Activated T-cell treated with anti-CD3 and anti-CD28 coated beads for 1 hour (primary cell): ENCODE results near the gene BTBD9.
"Not testable (repeated sequence)": the region's sequence is repeated elsewhere in the genome, so short reads cannot be mapped to it uniquely, and the experiment has no call there.

Source experiments
- DNase-seq: peaks from one replicate; pipeline ENCODE4 v3.0.0-alpha.2; 2020; ENCODE audit warnings: low read depth

Gene BTBD9

GRCh38 chr6:38144365-38144945 is 495.3 kb downstream of the BTBD9 start:
- no peak for DNase-seq

DNA sequence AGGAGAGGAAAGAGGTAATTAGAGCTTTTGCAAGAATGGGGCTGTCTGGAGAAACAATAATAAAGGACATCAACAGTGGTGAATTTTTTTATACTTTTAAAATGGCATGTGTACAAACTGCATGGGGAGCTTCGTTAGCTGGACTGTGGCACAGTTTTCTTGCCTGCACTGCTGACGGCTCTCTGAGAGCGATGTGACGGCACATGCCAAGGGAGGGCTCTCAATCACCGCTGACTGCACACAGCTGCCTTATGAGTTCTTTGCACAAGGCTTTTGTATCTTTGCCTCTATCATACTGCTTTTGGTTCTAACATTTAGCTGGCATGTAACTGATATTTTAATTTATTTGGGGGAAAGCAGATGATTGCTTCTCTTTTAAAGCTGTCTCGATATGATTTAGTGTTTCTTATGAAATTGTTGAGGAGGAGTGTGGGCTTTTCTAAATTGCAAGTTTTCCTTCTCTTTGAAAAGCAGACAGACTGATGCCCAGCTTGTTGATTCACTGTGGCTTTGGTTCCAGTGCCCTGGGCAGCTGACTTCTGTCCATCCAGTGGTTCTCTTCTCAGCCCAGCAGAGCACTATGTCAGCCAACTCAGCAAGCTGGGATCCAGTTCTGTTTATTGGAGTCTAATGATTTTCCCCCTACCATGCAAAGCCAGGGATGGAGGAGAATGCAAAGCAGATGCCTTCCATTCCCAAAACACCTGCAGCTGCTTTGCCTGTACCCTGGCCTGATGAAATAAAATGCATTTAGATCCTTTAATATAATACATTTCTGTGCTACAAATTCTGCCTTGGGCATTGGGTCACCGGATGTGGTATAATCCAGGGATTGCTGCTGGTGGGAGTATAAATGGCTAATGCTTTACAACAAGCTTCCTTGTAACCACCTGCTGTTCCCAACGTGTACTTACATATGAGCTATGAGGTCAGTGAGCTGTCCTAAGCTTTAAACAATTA is 496.3 kb downstream of the BTBD9 start:
- DNase-seq = no peak

- DNase-seq = no peak
Observed at GRCh38 chr6:38142178-38142902, 497.4 kb downstream of the BTBD9 start.

DNA sequence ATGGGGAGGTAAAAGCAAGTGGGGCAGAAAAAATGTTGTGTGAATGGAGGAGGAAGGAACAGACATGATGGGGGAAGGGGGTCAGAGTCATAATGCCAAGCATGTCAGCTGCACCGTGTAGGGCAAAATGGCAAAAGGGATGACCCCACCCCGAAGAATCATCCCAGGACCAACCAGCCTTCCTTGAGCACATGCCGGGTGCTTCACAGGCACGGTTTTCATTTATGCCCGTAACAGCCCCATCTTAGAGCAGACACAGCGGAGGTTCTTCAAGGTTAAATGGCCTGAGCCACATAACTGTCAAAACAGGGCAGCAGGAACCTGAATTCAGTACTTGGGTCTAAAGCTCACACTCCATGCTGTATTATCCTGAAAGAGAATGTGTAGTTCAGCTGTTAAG is 498.0 kb downstream of the BTBD9 start:
- DNase-seq = no peak

DNA sequence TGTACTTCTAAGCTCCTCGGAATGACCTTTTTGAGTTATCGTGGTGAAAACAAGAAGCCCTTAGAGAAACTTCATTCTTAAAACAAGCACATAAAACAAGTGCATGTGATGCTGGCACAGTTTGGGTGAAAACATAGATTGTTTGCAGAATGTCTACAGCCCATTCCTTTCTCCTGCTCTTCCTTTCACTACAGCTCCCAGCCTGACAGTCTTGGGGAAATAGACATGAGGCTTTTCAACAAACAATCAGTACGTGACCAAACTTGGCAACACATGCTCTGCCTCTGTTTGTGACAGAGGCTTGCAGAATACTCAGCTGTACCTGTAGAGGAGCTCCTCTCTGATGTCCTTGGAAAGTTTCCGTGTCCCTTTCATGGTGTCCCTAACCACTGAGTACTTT is 498.6 kb downstream of the BTBD9 start:
- DNase-seq = no peak

DNA sequence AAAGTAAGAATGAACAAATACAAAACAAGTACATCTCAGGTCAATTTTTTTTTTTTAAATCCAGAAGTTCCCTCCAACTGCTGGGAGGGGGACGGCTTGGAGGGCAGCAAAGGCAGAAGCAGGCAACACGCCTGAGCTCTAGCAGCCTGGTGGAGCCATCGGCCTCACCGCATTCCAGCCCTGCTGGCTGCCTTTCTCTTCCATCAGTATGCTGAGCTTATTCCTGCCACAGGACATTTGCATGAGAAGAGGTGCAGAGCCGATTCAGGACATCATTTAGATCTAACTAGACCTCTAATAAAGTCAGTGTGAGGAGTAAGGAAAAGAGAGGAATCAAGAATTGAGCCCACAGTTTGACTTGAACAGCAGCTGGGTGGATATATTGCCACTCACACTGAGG is 501.4 kb downstream of the BTBD9 start:
- DNase-seq = no peak

GRCh38 chr6:38137608-38138265 is 502.0 kb downstream of the BTBD9 start:
- no peak for DNase-seq

DNA sequence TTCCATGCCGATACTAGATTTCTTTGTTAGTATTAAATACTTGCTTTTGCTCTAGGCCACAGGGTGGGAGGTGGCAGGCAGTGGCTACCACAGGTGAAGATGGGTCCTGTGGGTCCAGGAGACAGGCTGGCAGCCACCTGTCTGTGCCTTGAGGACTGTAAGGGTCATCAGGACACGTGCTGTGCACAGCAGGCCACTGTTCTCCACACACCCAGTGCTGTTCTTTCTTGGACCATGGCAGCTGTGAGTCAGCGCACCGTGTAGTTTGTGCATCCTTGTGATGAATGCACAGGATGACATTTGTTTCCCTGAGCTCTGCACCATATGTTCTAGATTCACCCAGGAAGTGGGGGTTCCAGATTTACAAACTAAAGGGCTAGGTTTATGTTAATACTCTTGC is 503.2 kb downstream of the BTBD9 start:
- no peak for DNase-seq

- no peak for DNase-seq
Observed at GRCh38 chr6:38134704-38135088, 505.0 kb downstream of the BTBD9 start.

DNA sequence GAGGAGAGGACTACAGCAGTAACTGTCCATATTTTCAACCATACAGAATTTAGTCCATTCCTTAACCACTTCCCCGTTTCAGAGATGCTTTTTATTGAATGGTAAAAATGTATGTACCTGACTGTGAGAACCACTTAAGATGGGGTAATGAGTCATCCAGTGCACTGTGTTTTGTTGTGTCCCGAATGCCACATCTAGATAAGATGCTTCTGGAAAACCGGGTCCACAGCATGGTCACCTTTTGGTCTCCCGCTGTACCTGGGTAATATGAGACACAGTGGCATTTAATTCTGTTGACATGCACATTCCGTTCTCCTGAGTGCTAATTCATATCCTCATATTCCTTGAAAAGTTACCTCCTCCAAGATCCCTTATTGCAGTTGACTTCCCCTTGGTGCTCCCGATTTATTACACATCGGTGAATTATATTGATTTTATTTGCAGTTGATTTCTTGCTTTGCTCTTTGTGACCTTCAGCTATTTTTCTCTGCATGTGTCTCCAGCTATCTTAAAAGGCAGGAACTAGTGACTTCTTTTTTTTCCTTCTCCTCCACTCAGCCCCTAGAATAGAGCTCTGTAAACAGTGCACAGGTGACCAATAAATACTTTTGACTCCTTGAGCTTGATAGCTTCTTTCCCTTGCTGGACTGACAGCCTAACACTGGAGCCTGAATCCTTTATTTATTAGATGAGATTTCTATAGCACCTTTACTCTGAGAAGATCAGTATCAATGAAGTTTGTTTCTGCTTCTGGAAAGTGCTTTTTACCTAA is 505.6 kb downstream of the BTBD9 start:
- DNase-seq = no peak

DNA sequence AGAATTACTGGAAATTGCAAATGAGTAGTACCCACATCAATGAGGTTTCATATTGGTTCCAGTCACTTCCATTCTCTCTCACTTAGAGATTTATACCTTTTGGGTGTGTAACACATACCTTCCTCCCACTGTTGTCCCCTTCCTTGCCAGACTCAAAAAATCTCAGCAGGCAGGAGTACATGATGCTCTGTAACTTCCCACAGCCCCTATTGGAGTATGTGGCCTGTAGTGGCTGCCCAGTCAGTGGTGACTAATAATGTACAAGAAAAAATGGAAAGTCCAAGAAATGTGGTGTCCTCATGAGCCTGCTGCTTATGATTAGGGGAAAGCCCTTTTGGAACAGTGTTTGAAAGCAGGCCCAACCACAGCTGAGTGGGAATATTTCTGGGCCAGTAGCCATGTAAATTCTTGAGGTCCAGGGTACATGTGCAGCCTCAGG is 508.2 kb downstream of the BTBD9 start:
- no peak for DNase-seq

DNA sequence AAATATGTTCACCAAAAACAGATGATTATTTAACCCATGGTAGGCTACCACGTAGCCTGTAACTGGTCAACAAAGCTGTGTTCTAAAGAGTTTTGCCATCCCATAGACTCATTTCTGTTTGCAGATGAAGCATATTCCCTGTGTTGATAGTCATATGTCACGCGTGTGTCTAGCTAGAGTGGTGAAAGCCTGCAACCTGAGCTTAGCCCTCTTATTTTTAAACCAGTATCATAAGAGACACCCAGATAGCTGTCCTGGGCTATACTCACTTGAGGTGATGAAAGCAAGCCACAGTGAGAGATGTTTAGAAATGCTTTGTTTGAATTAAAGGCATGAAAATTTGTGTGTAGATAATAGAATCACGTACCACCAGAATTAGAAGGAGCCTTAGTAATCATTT is 512.4 kb downstream of the BTBD9 start:
- DNase-seq = no peak

DNA sequence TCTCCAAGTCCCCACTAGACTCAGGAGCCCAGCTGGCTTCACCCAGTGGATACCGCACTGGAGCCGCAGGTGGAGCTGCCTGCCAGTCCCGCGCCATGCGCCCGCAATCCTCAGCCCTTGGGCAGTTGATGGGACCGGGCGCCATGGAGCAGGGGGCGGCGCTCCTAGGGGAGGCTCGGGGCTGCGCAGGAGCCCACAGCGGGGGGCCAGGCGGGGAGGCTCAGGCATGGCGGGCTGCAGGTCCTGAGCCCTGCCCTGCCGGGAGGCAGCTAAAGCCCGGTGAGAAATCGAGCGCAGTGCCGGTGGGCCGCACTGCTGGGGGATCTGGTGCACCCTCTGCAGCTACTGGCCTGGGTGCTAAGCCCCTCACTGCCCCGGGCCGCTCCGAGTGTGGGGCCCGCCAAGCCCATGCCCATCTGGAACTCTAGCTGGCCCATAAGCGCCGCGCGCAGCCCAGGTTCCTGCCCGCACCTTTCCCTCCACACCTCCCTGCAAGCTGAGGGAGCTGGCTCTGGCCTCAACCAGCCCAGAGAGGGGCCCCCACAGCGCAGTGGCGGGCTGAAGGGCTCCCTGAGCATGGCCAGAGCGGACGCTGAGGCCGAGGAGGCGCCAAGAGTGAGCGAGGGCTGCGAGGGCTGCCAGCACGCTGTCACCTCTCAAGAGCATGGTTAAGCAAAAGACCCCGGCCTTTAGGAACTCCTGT is 515.4 kb downstream of the BTBD9 start:
- DNase-seq = not testable (repeated sequence)

- no peak for DNase-seq
Observed at GRCh38 chr6:38119516-38119915, 520.2 kb downstream of the BTBD9 start.

DNA sequence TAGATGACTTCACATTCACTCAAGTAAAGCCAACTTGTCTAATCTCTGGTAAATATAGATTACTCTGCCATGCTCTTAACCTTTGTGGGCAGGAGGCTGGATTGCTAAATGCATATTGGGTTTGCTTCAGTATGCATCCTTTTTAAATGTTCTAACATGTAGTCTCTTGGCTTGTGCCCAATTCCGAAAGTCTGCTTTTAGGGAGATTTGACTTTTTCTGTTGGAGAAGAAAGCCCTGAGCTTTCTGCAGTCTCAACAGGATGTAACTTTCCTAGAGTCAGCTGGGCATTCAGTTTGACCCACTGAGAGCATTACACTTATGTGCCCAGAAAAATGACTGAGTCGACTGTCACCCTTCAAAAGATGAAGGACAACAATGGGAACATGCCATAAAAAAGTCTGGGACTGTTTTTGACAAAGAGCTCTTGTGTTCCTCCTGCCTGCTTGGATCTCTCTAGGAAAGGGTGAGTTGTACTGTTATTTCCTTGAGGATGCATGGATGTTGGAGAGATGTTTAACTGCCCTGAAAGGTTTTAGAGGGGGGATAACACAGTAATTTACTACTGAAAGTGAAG is 520.9 kb downstream of the BTBD9 start:
- no peak for DNase-seq
